ENCODE results near the gene CELA2B. TPM values are rescaled to one million over a fixed set of nuclear protein-coding genes. Genes with fewer than 3 reads are reported as not detected.

The CELA2B gene
- total RNA-seq, 1 donor from 2014 or later, result not detected

DNA sequence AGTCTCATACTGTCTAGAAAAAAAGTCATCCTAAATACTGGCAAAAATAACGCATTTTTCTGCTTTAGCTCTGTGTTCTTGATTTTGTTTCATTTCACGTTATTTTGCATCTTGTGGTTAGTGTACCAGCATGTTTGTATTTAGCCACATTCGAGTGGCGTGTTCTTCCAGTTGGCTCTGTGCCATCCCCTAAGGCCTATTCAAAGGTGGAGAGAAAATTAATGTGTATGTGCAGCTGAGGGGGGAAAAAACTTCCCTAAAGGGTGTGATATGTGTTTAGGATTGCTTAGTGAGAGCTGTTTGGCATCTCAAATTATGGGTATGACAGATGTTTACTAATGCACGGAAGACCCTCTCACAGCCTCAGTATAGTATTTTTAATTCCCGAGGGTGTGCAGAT, 62.9 kb downstream of the CELA2B start:
- TF ChIP-seq CTCF (IDR thresholded peaks at IDR 0.05), result no peak
- Histone ChIP-seq H3K4me1 (no peaks in the 10 kb centered on the region), H3K27ac (no peak overlapping the region), H3K4me3 (no peak overlapping the region), H3K27me3 (no peaks in the 10 kb centered on the region), H3K36me3 (peaks cover 78 to 88% of the 10 kb centered on the region in 2 donors), H3K9me3 (no peaks in the 10 kb centered on the region)
- DNase-seq (ENCODE audit: low spot score in 2 of 2), result no peak
- intact Hi-C loops (cut with DNase I), result no loop called here

DNA sequence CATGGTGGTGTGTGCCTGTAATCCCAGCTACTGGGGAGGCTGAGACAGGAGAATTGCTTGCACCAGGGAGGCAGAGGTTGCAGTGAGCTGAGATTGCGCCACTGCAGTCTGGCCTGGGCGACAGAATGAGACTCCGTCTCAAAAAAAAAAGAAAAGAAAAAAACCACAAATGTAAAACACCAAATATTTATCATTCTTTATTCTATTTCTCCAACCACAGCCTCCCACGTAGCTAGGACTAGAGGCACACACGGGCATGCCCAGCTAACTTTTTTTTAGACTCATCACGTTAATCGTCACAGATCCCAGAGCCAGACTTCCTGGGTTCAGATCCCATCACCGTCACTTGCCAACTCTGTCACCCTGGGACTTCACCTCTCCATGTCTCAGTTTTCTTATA, 64.3 kb downstream of the CELA2B start:
- H3K27me3 ChIP-seq, result no peaks in the 10 kb centered on the region
- H3K4me3 ChIP-seq, result no peak overlapping the region
- H3K4me1 ChIP-seq, result no peaks in the 10 kb centered on the region
- peaks cover 71 to 88% of the 10 kb centered on the region in 2 donors for H3K36me3 ChIP-seq
- H3K27ac ChIP-seq, result no peak overlapping the region
- H3K9me3 ChIP-seq, result no peaks in the 10 kb centered on the region
- no peak for DNase-seq (ENCODE audit: low spot score in 2 of 2)
- intact Hi-C loops (cut with DNase I), result no loop called here
- TF ChIP-seq CTCF (IDR thresholded peaks at IDR 0.05), result no peak

Other genes with a start within 250 kb of the CELA2B start
- gene FHAD1, start 228.9 kb upstream of the CELA2B start, total RNA-seq, result not detected
- gene EFHD2, start 66.2 kb upstream of the CELA2B start, total RNA-seq, result 116 TPM
- gene CTRC, start 37.7 kb upstream of the CELA2B start, total RNA-seq, result not detected
- not detected for gene CELA2A, start 19.4 kb upstream of the CELA2B start, total RNA-seq
- gene CASP9, start 48.1 kb downstream of the CELA2B start, total RNA-seq, result 15.5 TPM
- 11.4 TPM for gene DNAJC16, start 50.7 kb downstream of the CELA2B start, total RNA-seq
- gene AGMAT, start 108.9 kb downstream of the CELA2B start, total RNA-seq, result 1.1 TPM
- 13.0 TPM for gene DDI2, start 141.4 kb downstream of the CELA2B start, total RNA-seq
- 129 TPM for gene PLEKHM2, start 208.2 kb downstream of the CELA2B start, total RNA-seq